Measurements from ENCODE around the gene HLA-DMB.

HLA-DMB gene

DNA sequence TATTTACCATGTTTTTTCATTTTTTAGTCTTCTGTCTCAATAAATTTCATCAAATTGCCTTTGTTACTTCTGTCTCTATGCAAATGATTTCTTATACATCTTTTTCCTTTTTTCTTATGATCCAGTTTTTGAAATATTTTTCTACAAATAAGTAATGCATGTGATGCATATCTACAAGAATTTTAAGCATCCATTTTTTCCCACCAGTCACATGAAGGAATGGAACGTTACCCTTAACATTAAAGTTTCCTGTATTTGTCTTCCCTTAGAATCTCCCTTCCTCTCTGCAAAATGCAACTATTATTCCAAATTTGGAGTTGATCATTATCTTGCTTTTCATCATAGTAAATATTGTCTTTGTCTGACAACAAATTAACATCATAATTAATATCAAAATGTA, 51.3 kb downstream of the HLA-DMB start:
- Histone ChIP-seq H3K4me3 (ENCODE audit: low read length in 2 of 2) (no peak overlapping the region), H2AFZ (ENCODE audit: low read length) (no peak overlapping the region), H3K18ac (ENCODE audit: low read length) (no peak overlapping the region), H3K36me3 (replicated peaks in 1 of 2; ENCODE audit: control insufficient read depth in 2 of 2, insufficient read depth in 2 of 2, low read length in 2 of 2) (no peaks in the 10 kb centered on the region), H2AK5ac (ENCODE audit: low read depth, low read length) (no peak overlapping the region), H2BK12ac (ENCODE audit: low read length) (no peak overlapping the region), H3K9ac (ENCODE audit: low read depth, low read length, poor library complexity) (no peak overlapping the region), H2BK5ac (ENCODE audit: low read length) (no peak overlapping the region), H3K23ac (ENCODE audit: low read depth, low read length, poor library complexity) (no peak overlapping the region), H3K4me2 (ENCODE audit: insufficient read depth, low read length, poor library complexity, severe bottlenecking) (no peak overlapping the region), H3K27ac (replicated peaks; ENCODE audit: low read length) (no peak overlapping the region), H3K4ac (ENCODE audit: low read length) (no peak overlapping the region), H2BK120ac (ENCODE audit: low read depth, low read length) (no peak overlapping the region), H3K27me3 (ENCODE audit: control insufficient read depth in 3 of 3, insufficient read depth in 3 of 3, low read depth in 1 of 3, low read length in 3 of 3) (peaks cover 0 to 30% (median 0%) of the 10 kb centered on the region in 3 experiments), H3K14ac (ENCODE audit: low read length) (no peak overlapping the region), H2BK15ac (ENCODE audit: low read length) (no peak overlapping the region), H4K8ac (ENCODE audit: low read depth, low read length) (no peak overlapping the region), H4K91ac (ENCODE audit: low read depth, low read length, poor library complexity) (no peak overlapping the region), H3K9me3 (replicated peaks in 1 of 2; ENCODE audit: control insufficient read depth in 2 of 2, insufficient read depth in 1 of 2, low read depth in 1 of 2, low read length in 2 of 2) (no peaks in the 10 kb centered on the region), H3K4me1 (ENCODE audit: control insufficient read depth in 2 of 2, insufficient read depth in 1 of 2, low read depth in 1 of 2, low read length in 2 of 2) (peaks cover 0 to 6% of the 10 kb centered on the region in 2 donors), H3K79me1 (ENCODE audit: low read depth, low read length) (peaks cover 3% of the 10 kb centered on the region)
- DNase-seq (ENCODE audit: low spot score), result no peak
- WGBS, 2 donors (ENCODE audit: extremely low coverage in 2 of 2, insufficient read length in 2 of 2, insufficient replicate concordance in 1 of 2), result no CpG with 5 or more reads among the region's 1 CpG

DNA sequence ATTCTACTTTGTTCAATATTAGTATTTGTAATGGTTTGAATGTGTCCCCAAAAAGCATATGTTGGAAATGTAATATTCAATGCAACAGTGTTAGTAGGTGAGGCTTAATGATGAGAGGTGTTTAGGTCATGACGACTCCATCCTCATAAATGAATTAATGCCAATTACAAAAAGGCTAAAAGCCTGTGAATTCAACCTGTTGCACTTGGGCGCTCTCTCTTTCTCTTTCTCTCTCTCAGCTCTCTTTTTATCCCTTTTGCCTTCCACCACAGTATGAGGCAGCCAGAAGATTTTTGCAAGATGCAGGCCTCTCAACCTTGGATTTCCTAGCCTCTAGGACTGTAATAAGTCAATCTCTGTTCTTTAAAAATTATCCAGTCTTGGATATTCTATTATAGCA, 52.3 kb downstream of the HLA-DMB start:
- DNase-seq (ENCODE audit: low spot score), result no peak
- Histone ChIP-seq H3K9me3 (replicated peaks in 1 of 2; ENCODE audit: control insufficient read depth in 2 of 2, insufficient read depth in 1 of 2, low read depth in 1 of 2, low read length in 2 of 2) (no peaks in the 10 kb centered on the region), H2BK5ac (ENCODE audit: low read length) (no peak overlapping the region), H3K4me2 (ENCODE audit: insufficient read depth, low read length, poor library complexity, severe bottlenecking) (no peak overlapping the region), H3K79me1 (ENCODE audit: low read depth, low read length) (no peaks in the 10 kb centered on the region), H3K9ac (ENCODE audit: low read depth, low read length, poor library complexity) (no peak overlapping the region), H3K4me1 (ENCODE audit: control insufficient read depth in 2 of 2, insufficient read depth in 1 of 2, low read depth in 1 of 2, low read length in 2 of 2) (peaks cover 0 to 3% of the 10 kb centered on the region in 2 donors), H2BK120ac (ENCODE audit: low read depth, low read length) (no peak overlapping the region), H3K27me3 (ENCODE audit: control insufficient read depth in 3 of 3, insufficient read depth in 3 of 3, low read depth in 1 of 3, low read length in 3 of 3) (peaks cover 0 to 39% (median 0%) of the 10 kb centered on the region in 3 experiments), H2AK5ac (ENCODE audit: low read depth, low read length) (no peak overlapping the region), H3K4me3 (ENCODE audit: low read length in 2 of 2) (no peak overlapping the region), H3K18ac (ENCODE audit: low read length) (no peak overlapping the region), H4K91ac (ENCODE audit: low read depth, low read length, poor library complexity) (no peak overlapping the region), H3K36me3 (replicated peaks in 1 of 2; ENCODE audit: control insufficient read depth in 2 of 2, insufficient read depth in 2 of 2, low read length in 2 of 2) (no peaks in the 10 kb centered on the region), H3K4ac (ENCODE audit: low read length) (no peak overlapping the region), H2BK15ac (ENCODE audit: low read length) (no peak overlapping the region), H2BK12ac (ENCODE audit: low read length) (no peak overlapping the region), H3K23ac (ENCODE audit: low read depth, low read length, poor library complexity) (no peak overlapping the region), H2AFZ (ENCODE audit: low read length) (no peak overlapping the region), H3K27ac (replicated peaks; ENCODE audit: low read length) (no peak overlapping the region), H3K14ac (ENCODE audit: low read length) (no peak overlapping the region), H4K8ac (ENCODE audit: low read depth, low read length) (no peak overlapping the region)
- no CpG with 5 or more reads among the region's 2 CpGs for WGBS, 2 donors (ENCODE audit: extremely low coverage in 2 of 2, insufficient read length in 2 of 2, insufficient replicate concordance in 1 of 2)

DNA sequence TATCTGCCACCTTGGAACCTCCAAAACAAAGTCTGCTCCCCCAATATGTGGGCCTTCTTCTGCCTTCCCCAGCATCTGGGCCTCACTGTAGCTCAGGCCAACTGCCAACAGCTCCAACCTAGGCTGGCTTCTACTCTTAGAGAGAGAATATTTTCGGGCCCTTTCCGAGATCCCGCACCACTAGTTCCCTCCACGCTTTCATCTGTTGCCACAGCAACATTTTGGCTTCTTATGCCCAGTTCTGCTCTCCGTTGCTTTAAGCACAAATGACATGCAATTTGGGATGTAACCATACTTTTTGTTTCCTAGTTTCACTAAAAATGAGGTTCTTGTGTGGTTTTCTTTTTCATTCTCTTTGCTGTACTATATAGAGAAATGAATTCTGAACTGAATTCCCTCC, 53.2 kb downstream of the HLA-DMB start:
- H3K4me3 ChIP-seq (ENCODE audit: low read length in 2 of 2), result no peak overlapping the region
- no CpG with 5 or more reads among the region's 5 CpGs for WGBS, 2 donors (ENCODE audit: extremely low coverage in 2 of 2, insufficient read length in 2 of 2, insufficient replicate concordance in 1 of 2)

GRCh38 chr6:32886681-32887383, 54.0 kb downstream of the HLA-DMB start:
- no peak for DNase-seq (ENCODE audit: low spot score)
- no CpG with 5 or more reads among the region's 3 CpGs for WGBS, 2 donors (ENCODE audit: extremely low coverage in 2 of 2, insufficient read length in 2 of 2, insufficient replicate concordance in 1 of 2)
- Histone ChIP-seq H2AFZ (ENCODE audit: low read length) (peak overlapping the region; percentile 35), H2BK5ac (ENCODE audit: low read length) (no peak overlapping the region), H4K8ac (ENCODE audit: low read depth, low read length) (no peak overlapping the region), H2BK15ac (ENCODE audit: low read length) (no peak overlapping the region), H2AK5ac (ENCODE audit: low read depth, low read length) (no peak overlapping the region), H3K4me1 (ENCODE audit: control insufficient read depth in 2 of 2, insufficient read depth in 1 of 2, low read depth in 1 of 2, low read length in 2 of 2) (no peaks in the 10 kb centered on the region), H3K4me2 (ENCODE audit: insufficient read depth, low read length, poor library complexity, severe bottlenecking) (no peak overlapping the region), H3K27me3 (ENCODE audit: control insufficient read depth in 3 of 3, insufficient read depth in 3 of 3, low read depth in 1 of 3, low read length in 3 of 3) (peaks cover 0 to 50% (median 0%) of the 10 kb centered on the region in 3 experiments), H3K36me3 (replicated peaks in 1 of 2; ENCODE audit: control insufficient read depth in 2 of 2, insufficient read depth in 2 of 2, low read length in 2 of 2) (no peaks in the 10 kb centered on the region), H3K23ac (ENCODE audit: low read depth, low read length, poor library complexity) (no peak overlapping the region), H2BK12ac (ENCODE audit: low read length) (no peak overlapping the region), H3K9ac (ENCODE audit: low read depth, low read length, poor library complexity) (no peak overlapping the region), H3K4ac (ENCODE audit: low read length) (no peak overlapping the region), H3K79me1 (ENCODE audit: low read depth, low read length) (no peaks in the 10 kb centered on the region), H3K27ac (replicated peaks; ENCODE audit: low read length) (no peak overlapping the region), H3K14ac (ENCODE audit: low read length) (no peak overlapping the region), H2BK120ac (ENCODE audit: low read depth, low read length) (no peak overlapping the region), H3K18ac (ENCODE audit: low read length) (no peak overlapping the region), H3K9me3 (replicated peaks in 1 of 2; ENCODE audit: control insufficient read depth in 2 of 2, insufficient read depth in 1 of 2, low read depth in 1 of 2, low read length in 2 of 2) (no peaks in the 10 kb centered on the region), H4K91ac (ENCODE audit: low read depth, low read length, poor library complexity) (no peak overlapping the region), H3K4me3 (ENCODE audit: low read length in 2 of 2) (no peak overlapping the region)

More for the DNA sequence above, 53.2 kb downstream of the HLA-DMB start:
- H3K79me1 ChIP-seq (ENCODE audit: low read depth, low read length), result no peaks in the 10 kb centered on the region
- no peak overlapping the region for H2BK120ac ChIP-seq (ENCODE audit: low read depth, low read length)
- no peak overlapping the region for H3K14ac ChIP-seq (ENCODE audit: low read length)
- no peak overlapping the region for H4K91ac ChIP-seq (ENCODE audit: low read depth, low read length, poor library complexity)
- H3K9ac ChIP-seq (ENCODE audit: low read depth, low read length, poor library complexity), result no peak overlapping the region
- H3K23ac ChIP-seq (ENCODE audit: low read depth, low read length, poor library complexity), result no peak overlapping the region
- H2BK15ac ChIP-seq (ENCODE audit: low read length), result no peak overlapping the region
- no peak overlapping the region for H4K8ac ChIP-seq (ENCODE audit: low read depth, low read length)
- no peaks in the 10 kb centered on the region for H3K9me3 ChIP-seq (replicated peaks in 1 of 2; ENCODE audit: control insufficient read depth in 2 of 2, insufficient read depth in 1 of 2, low read depth in 1 of 2, low read length in 2 of 2)
- no peak for DNase-seq (ENCODE audit: low spot score)
- no peak overlapping the region for H3K4me2 ChIP-seq (ENCODE audit: insufficient read depth, low read length, poor library complexity, severe bottlenecking)
- H2BK12ac ChIP-seq (ENCODE audit: low read length), result no peak overlapping the region
- H3K36me3 ChIP-seq (replicated peaks in 1 of 2; ENCODE audit: control insufficient read depth in 2 of 2, insufficient read depth in 2 of 2, low read length in 2 of 2), result no peaks in the 10 kb centered on the region
- no peaks in the 10 kb centered on the region for H3K4me1 ChIP-seq (ENCODE audit: control insufficient read depth in 2 of 2, insufficient read depth in 1 of 2, low read depth in 1 of 2, low read length in 2 of 2)
- no peak overlapping the region for H3K27ac ChIP-seq (replicated peaks; ENCODE audit: low read length)
- H3K18ac ChIP-seq (ENCODE audit: low read length), result no peak overlapping the region
- H3K27me3 ChIP-seq (ENCODE audit: control insufficient read depth in 3 of 3, insufficient read depth in 3 of 3, low read depth in 1 of 3, low read length in 3 of 3), result peaks cover 0 to 48% (median 0%) of the 10 kb centered on the region in 3 experiments
- no peak overlapping the region for H3K4ac ChIP-seq (ENCODE audit: low read length)
- no peak overlapping the region for H2BK5ac ChIP-seq (ENCODE audit: low read length)
- no peak overlapping the region for H2AFZ ChIP-seq (ENCODE audit: low read length)
- no peak overlapping the region for H2AK5ac ChIP-seq (ENCODE audit: low read depth, low read length)
